GM18867 (cell line): ENCODE data around the gene AFG1L.
A peak's percentile ranks its signal among the peaks of the same experiment; 100 is the strongest.
"Not testable (repeated sequence)": the region's sequence is repeated elsewhere in the genome, so short reads cannot be mapped to it uniquely, and the experiment has no call there.

ENCODE experiments used
- ATAC-seq: cut with Tn5 transposase; IDR thresholded peaks from one replicate; pipeline ENCODE4 v1.9.1; 2021; ENCODE audit warnings: mild to moderate bottlenecking, moderate library complexity; ENCODE audit not compliant: unreplicated experiment

Gene AFG1L

GRCh38 chr6:108550256-108550655 lies 255.4 kb downstream of the AFG1L start:
- ATAC-seq, result no peak

- ATAC-seq, result no peak
These were observed 260.7 kb downstream of the AFG1L start for GRCh38 chr6:108555399-108556052.

- no peak for ATAC-seq
These were observed 261.4 kb downstream of the AFG1L start for GRCh38 chr6:108556250-108556649.

GRCh38 chr6:108556866-108557493 lies 262.1 kb downstream of the AFG1L start:
- no peak for ATAC-seq

GRCh38 chr6:108557494-108558371 lies 262.9 kb downstream of the AFG1L start:
- peak; percentile 21 for ATAC-seq

- ATAC-seq, result peak; percentile 67
These were observed 263.7 kb downstream of the AFG1L start for GRCh38 chr6:108558372-108559096.

GRCh38 chr6:108559097-108559883 lies 264.4 kb downstream of the AFG1L start:
- ATAC-seq, result peak; percentile 49

GRCh38 chr6:108559884-108560462 lies 265.1 kb downstream of the AFG1L start:
- ATAC-seq, result peak; percentile 1

GRCh38 chr6:108560463-108561308 lies 265.8 kb downstream of the AFG1L start, which contains the start of gene FOXO3:
Gene FOXO3, plus strand, starts transcription at chr6:108560917. Its CDS starts 292 bp downstream, at chr6:108561209.
- no peak for ATAC-seq

- not testable (repeated sequence) for ATAC-seq
These were observed 266.4 kb downstream of the AFG1L start for GRCh38 chr6:108561309-108561647.

GRCh38 chr6:108561742-108562502 lies 267.1 kb downstream of the AFG1L start:
- ATAC-seq, result no peak

- ATAC-seq, result no peak
These were observed 267.7 kb downstream of the AFG1L start for GRCh38 chr6:108562503-108562993.

GRCh38 chr6:108563292-108563691 lies 268.4 kb downstream of the AFG1L start:
- ATAC-seq, result no peak

- no peak for ATAC-seq
These were observed 269.3 kb downstream of the AFG1L start for GRCh38 chr6:108564178-108564577.

GRCh38 chr6:108565091-108565766 lies 270.4 kb downstream of the AFG1L start:
- ATAC-seq, result peak; percentile 85

- ATAC-seq, result peak; percentile 42
These were observed 271.0 kb downstream of the AFG1L start for GRCh38 chr6:108565893-108566292.

GRCh38 chr6:108566406-108566805 lies 271.6 kb downstream of the AFG1L start:
- no peak for ATAC-seq
